Astrocyte of the hippocampus (primary cell): Measurements from ENCODE around the gene FXYD3.
"Not testable (repeated sequence)": the region's sequence is repeated elsewhere in the genome, so short reads cannot be mapped to it uniquely, and the experiment has no call there.

ENCODE experiments used
- DNase-seq: peaks from one replicate; pipeline ENCODE4 v3.0.0; 2011; ENCODE audit warnings: low read depth, low spot score

The FXYD3 gene

GRCh38 chr19:35086455-35086854, 29.2 kb upstream of the FXYD3 start:
- DNase-seq = no peak

GRCh38 chr19:35087393-35087792, 28.2 kb upstream of the FXYD3 start:
- DNase-seq = no peak

- DNase-seq = peak; percentile 82
These were observed 27.3 kb upstream of the FXYD3 start for GRCh38 chr19:35088131-35088913.

GRCh38 chr19:35089554-35089953, 26.1 kb upstream of the FXYD3 start:
- no peak for DNase-seq

GRCh38 chr19:35090160-35090505, 25.5 kb upstream of the FXYD3 start:
- DNase-seq = no peak

GRCh38 chr19:35090506-35091214, 25.0 kb upstream of the FXYD3 start:
- peak; percentile 73 for DNase-seq

- DNase-seq = no peak
These were observed 22.2 kb upstream of the FXYD3 start for GRCh38 chr19:35093430-35093829.

GRCh38 chr19:35093941-35094647, 21.5 kb upstream of the FXYD3 start:
- no peak for DNase-seq

GRCh38 chr19:35094656-35095055, 21.0 kb upstream of the FXYD3 start:
- no peak for DNase-seq

GRCh38 chr19:35095667-35096368, 19.8 kb upstream of the FXYD3 start:
- DNase-seq = no peak

- DNase-seq = no peak
These were observed 17.1 kb upstream of the FXYD3 start for GRCh38 chr19:35098413-35099049.

- no peak for DNase-seq
These were observed 16.3 kb upstream of the FXYD3 start for GRCh38 chr19:35099155-35099896.

GRCh38 chr19:35099897-35100275, 15.7 kb upstream of the FXYD3 start:
- no peak for DNase-seq

- no peak for DNase-seq
These were observed 14.8 kb upstream of the FXYD3 start for GRCh38 chr19:35100588-35101533.

- not testable (repeated sequence) for DNase-seq
These were observed 13.7 kb upstream of the FXYD3 start for GRCh38 chr19:35101949-35102348.

- not testable (repeated sequence) for DNase-seq
These were observed 12.0 kb upstream of the FXYD3 start for GRCh38 chr19:35103614-35104013.

GRCh38 chr19:35104361-35104760, 11.3 kb upstream of the FXYD3 start:
- no peak for DNase-seq

GRCh38 chr19:35105047-35105410, 10.6 kb upstream of the FXYD3 start:
- DNase-seq = no peak

- DNase-seq = no peak
These were observed 10.0 kb upstream of the FXYD3 start for GRCh38 chr19:35105411-35106290.
